Right cardiac atrium (tissue), 5 donors: ENCODE data around the gene B4GALT5. TPM values are rescaled to one million over a fixed set of nuclear protein-coding genes. Genes with fewer than 3 reads are reported as not detected.
"Not testable (repeated sequence)": the region's sequence is repeated elsewhere in the genome, so short reads cannot be mapped to it uniquely, and the experiment has no call there.

ENCODE experiments used
- ATAC-seq, 2 donors: fragments of 200-7000 bp; cut with Tn5 transposase; one replicate each; pipeline versions ENCODE4 v1.8.0 to v1.9.1; 2020; ENCODE audit warnings: moderate library complexity in 2 of 2, mild to moderate bottlenecking in 1 of 2
- DNase-seq, 3 donors: peaks; one replicate each; pipeline ENCODE4 v3.0.0-alpha.2; 2020
- H3K27ac ChIP-seq: one replicate; pipeline ENCODE4 v1.5.1; 2013; ENCODE audit warnings: mild to moderate bottlenecking, low read length, control low read depth, moderate library complexity
- H3K27me3 ChIP-seq: one replicate; pipeline ENCODE4 v1.6.1; 2013; ENCODE audit not compliant: control insufficient read depth, insufficient read depth
- H3K4me1 ChIP-seq: one replicate; pipeline ENCODE4 v1.6.1; 2013; ENCODE audit warnings: low read length; ENCODE audit not compliant: control insufficient read depth, insufficient read depth
- H3K4me3 ChIP-seq: one replicate; pipeline ENCODE4 v1.5.1; 2013; ENCODE audit warnings: low read length, control low read depth
- H3K9me3 ChIP-seq: one replicate; pipeline ENCODE4 v1.6.1; 2013; ENCODE audit warnings: low read length; ENCODE audit not compliant: control insufficient read depth
- WGBS: extraction: QIAGEN DNeasy Blood & Tissue Kit; methylation state at CpG from one replicate; pipeline ENCODE4 v1.1.7; 2013; 5-methylcytosine and 5-hydroxymethylcytosine counted together
- intact Hi-C, 4 donors: fragments of 100-400 bp; cut with DNase I; formaldehyde crosslinking; loops; one replicate each; pipeline versions ENCODE4 v1.11.0 to v1.14.0; 2022 to 2023
- polyA plus RNA-seq: library from polyadenylated mRNA; stranded (reverse); fragments of 200-250 nt; gene quantifications from one replicate; pipeline ENCODE4 v1.2.3, GENCODE V29; 2013
- total RNA-seq, 4 donors: library from RNA; stranded (reverse); fragmentation: NEBNext Ultra II Directional; extraction: Animal tissue kit (Norgen Biotek cat#: 25700); gene quantifications; one replicate each; pipeline ENCODE4 v1.2.1, GENCODE V29; 2021
- donor health status: healthy with polysubstance abuse.
- donor health status: DM: no; HTN: yes; CAD: no.
- donor health status: DM: no; HTN: no; CAD: no.
- donor health status: DM: no; HTN: yes; CAD: no; lungs with severe emphysema.
- donor health status: DM: yes; HTN: yes; CAD: no.

Gene B4GALT5
- total and polyA plus RNA-seq, 5 donors = 13.8 to 33.6 (median 23.2) TPM

GRCh38 chr20:49729780-49730179 lies 16.1 kb upstream of the B4GALT5 start:
- ATAC-seq = no peak

GRCh38 chr20:49727894-49728885 lies 14.5 kb upstream of the B4GALT5 start:
- Histone ChIP-seq H3K27ac (no peak overlapping the region), H3K4me1 (no peaks in the 10 kb centered on the region), H3K4me3 (no peak overlapping the region), H3K27me3 (no peaks in the 10 kb centered on the region), H3K9me3 (no peaks in the 10 kb centered on the region)
- 96% methylated on average over 3 of the region's 3 CpGs for WGBS
- DNase-seq (no peak), ATAC-seq (no peak)
- intact Hi-C loops = no loop called here

More at GRCh38 chr20:49729780-49730179, 16.1 kb upstream of the B4GALT5 start:
- Histone ChIP-seq H3K9me3 (no peaks in the 10 kb centered on the region), H3K27me3 (no peaks in the 10 kb centered on the region), H3K4me3 (no peak overlapping the region), H3K27ac (no peak overlapping the region), H3K4me1 (no peaks in the 10 kb centered on the region)
- intact Hi-C loops = no loop called here
- DNase-seq = no peak
- 85% methylated on average over 3 of the region's 3 CpGs for WGBS

- H3K9me3 ChIP-seq = no peaks in the 10 kb centered on the region
- H3K4me3 ChIP-seq = no peak overlapping the region
- DNase-seq (no peak), ATAC-seq (no peak)
- no peaks in the 10 kb centered on the region for H3K4me1 ChIP-seq
- 87% methylated on average over 4 of the region's 4 CpGs for whole genome bisulfite sequencing
- no peak overlapping the region for H3K27ac ChIP-seq
- no peaks in the 10 kb centered on the region for H3K27me3 ChIP-seq
- intact Hi-C loops = no loop called here
Measured at GRCh38 chr20:49727478-49727877, 13.8 kb upstream of the B4GALT5 start.

GRCh38 chr20:49725694-49726093 lies 12.0 kb upstream of the B4GALT5 start:
- DNase-seq = no peak
- no peaks in the 10 kb centered on the region for H3K4me1 ChIP-seq
- no peak for ATAC-seq
- intact Hi-C loops = no loop called here
- WGBS = 70% methylated on average over 2 of the region's 2 CpGs
- no peak overlapping the region for H3K27ac ChIP-seq
- H3K9me3 ChIP-seq = no peaks in the 10 kb centered on the region
- no peaks in the 10 kb centered on the region for H3K27me3 ChIP-seq
- no peak overlapping the region for H3K4me3 ChIP-seq

- H3K4me1 ChIP-seq, DNase-seq, ATAC-seq, H3K9me3 ChIP-seq, H3K27me3 ChIP-seq, H3K4me3 ChIP-seq, intact Hi-C loops, H3K27ac ChIP-seq: not testable (repeated sequence)
- 79% methylated on average over 7 of the region's 7 CpGs for WGBS
Measured at GRCh38 chr20:49725224-49725606, 11.5 kb upstream of the B4GALT5 start.

GRCh38 chr20:49724408-49725223 lies 10.9 kb upstream of the B4GALT5 start:
- H3K4me3 ChIP-seq = no peak overlapping the region
- H3K9me3 ChIP-seq = no peaks in the 10 kb centered on the region
- H3K27ac ChIP-seq = peak overlapping the region; percentile 1
- H3K4me1 ChIP-seq = no peaks in the 10 kb centered on the region
- H3K27me3 ChIP-seq = no peaks in the 10 kb centered on the region
- ATAC-seq = peak; percentile 96 to 99
- WGBS = 41% methylated on average over 7 of the region's 7 CpGs
- DNase-seq = peak; percentile 71 to 77 (median 76)
- intact Hi-C loops = no loop called here

- H3K27ac ChIP-seq, H3K9me3 ChIP-seq, ATAC-seq, intact Hi-C loops, H3K4me3 ChIP-seq, H3K27me3 ChIP-seq, DNase-seq, H3K4me1 ChIP-seq: not testable (repeated sequence)
- WGBS = 98% methylated on average over 6 of the region's 6 CpGs
Measured at GRCh38 chr20:49723758-49724157, 10.1 kb upstream of the B4GALT5 start.

- H3K27me3 ChIP-seq, H3K27ac ChIP-seq, intact Hi-C loops, H3K4me3 ChIP-seq, DNase-seq, H3K4me1 ChIP-seq, ATAC-seq, H3K9me3 ChIP-seq: not testable (repeated sequence)
- WGBS = 92% methylated on average over 12 of the region's 12 CpGs
Measured at GRCh38 chr20:49721326-49721725, 7.6 kb upstream of the B4GALT5 start.

- no peaks in the 10 kb centered on the region for H3K27me3 ChIP-seq
- no peaks in the 10 kb centered on the region for H3K9me3 ChIP-seq
- H3K4me1 ChIP-seq = peaks cover 2% of the 10 kb centered on the region
- no peak overlapping the region for H3K27ac ChIP-seq
- H3K4me3 ChIP-seq = no peak overlapping the region
- DNase-seq (no peak), ATAC-seq (no peak)
- 91% methylated on average over 7 of the region's 7 CpGs for WGBS
- intact Hi-C loops = loop anchor here in 3 of 4 donors (10.0 kb wide), 2 partner anchors 69 to 99 kb away; partner anchors contain the start of gene SLC9A8 (in 2 of the 3)
Measured at GRCh38 chr20:49715466-49715865, 1.8 kb upstream of the B4GALT5 start.

GRCh38 chr20:49712996-49713752 lies 504 bp downstream of the B4GALT5 start:
- WGBS = under 1% methylated on average over 71 of the region's 71 CpGs
- ATAC-seq = peak; percentile 68 to 73
- peak overlapping the region; percentile 94 for H3K4me3 ChIP-seq
- peaks cover 4% of the 10 kb centered on the region for H3K4me1 ChIP-seq
- H3K27ac ChIP-seq = peak overlapping the region; percentile 79
- no peaks in the 10 kb centered on the region for H3K9me3 ChIP-seq
- intact Hi-C loops = loop anchor here in 3 of 4 donors (10.0 kb wide), 2 partner anchors 72 to 102 kb away; partner anchors contain the start of gene SLC9A8 (in 2 of the 3)
- DNase-seq = peak; percentile 43 to 82 (median 82)
- no peaks in the 10 kb centered on the region for H3K27me3 ChIP-seq
